OCI-LY3 (cell line): ENCODE results near the gene PTPRU.

ENCODE experiments used
- EZH2phosphoT487 ChIP-seq: fragments of 200-600 bp; shearing (Covaris generic); IDR thresholded peaks from 2 replicates; pipeline ENCODE4 v1.6.1; 2018; ENCODE audit warnings: antibody characterized with exemption, mixed run types, low read depth
- TF ChIP-seq, protein P1 (sequence below): fragments of 200-600, 300-600 bp; sonication (generic); IDR thresholded peaks from 2 replicates; pipeline ENCODE4 v1.5.1; 2014; ENCODE audit warnings: antibody characterized with exemption, low read length, low read depth

DNA sequence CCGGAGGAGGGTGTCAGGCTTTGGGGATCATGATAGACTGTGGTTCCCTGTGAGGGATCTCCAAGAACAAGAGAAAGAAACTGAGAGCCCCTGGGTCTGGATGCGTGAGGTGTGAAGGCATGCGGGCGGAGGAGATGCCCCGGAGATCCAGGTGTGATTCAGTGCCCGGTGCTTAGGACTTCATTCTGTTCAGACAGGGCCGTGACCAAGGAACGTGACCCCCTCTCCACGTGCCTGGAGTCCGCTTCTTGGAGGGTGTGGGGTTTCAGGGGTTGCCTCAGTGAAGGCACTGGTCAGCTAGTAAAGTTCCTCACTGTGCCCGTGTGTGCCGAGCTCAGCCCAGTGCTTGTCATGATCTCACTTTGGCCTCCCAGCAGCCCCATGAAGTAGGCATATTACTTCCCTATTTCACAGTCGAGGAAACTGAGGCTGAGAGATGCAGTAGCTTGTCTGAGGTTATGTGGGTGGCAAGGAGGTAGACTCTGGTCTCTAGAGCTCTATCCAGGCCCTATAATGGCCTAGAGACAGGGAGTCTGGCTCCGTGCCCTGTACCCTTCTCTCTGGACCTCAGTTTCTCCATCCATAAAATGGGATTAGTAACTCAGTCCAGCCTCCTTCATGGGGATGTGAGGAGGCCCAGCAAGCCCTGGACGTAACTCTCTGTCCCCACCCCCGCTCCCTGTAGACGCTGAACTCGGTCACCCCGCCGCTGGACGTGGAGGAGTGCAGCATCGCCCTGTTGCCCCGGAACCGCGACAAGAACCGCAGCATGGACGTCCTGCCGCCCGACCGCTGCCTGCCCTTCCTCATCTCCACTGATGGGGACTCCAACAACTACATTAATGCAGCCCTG lies 81.0 kb downstream of the PTPRU start:
- TF ChIP-seq, protein P1, sequence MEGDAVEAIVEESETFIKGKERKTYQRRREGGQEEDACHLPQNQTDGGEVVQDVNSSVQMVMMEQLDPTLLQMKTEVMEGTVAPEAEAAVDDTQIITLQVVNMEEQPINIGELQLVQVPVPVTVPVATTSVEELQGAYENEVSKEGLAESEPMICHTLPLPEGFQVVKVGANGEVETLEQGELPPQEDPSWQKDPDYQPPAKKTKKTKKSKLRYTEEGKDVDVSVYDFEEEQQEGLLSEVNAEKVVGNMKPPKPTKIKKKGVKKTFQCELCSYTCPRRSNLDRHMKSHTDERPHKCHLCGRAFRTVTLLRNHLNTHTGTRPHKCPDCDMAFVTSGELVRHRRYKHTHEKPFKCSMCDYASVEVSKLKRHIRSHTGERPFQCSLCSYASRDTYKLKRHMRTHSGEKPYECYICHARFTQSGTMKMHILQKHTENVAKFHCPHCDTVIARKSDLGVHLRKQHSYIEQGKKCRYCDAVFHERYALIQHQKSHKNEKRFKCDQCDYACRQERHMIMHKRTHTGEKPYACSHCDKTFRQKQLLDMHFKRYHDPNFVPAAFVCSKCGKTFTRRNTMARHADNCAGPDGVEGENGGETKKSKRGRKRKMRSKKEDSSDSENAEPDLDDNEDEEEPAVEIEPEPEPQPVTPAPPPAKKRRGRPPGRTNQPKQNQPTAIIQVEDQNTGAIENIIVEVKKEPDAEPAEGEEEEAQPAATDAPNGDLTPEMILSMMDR, result no peak
- no peak for TF ChIP-seq EZH2phosphoT487
